Smooth muscle cell (in vitro differentiated cells): ENCODE measurements around the gene STAG1. TPM values are rescaled to one million over a fixed set of nuclear protein-coding genes. Genes with fewer than 3 reads are reported as not detected.

Experiments
- DNase-seq: peaks from one replicate; lab custom pipeline; 2025; ENCODE audit not compliant: unreplicated experiment; lab: John Stamatoyannopoulos, UW
- H2AFZ ChIP-seq: fragments of 200-600 bp; sonication (generic); 2 replicates; pipeline ENCODE4 v1.6.0; 2016; ENCODE audit warnings: antibody characterized with exemption, low read depth, mild to moderate bottlenecking
- H3F3A ChIP-seq: fragments of 200-600 bp; sonication (generic); 2 replicates; pipeline ENCODE4 v1.6.0; 2017; ENCODE audit warnings: antibody characterized with exemption, low read depth
- H3K27ac ChIP-seq: fragments of 200-600 bp; sonication (generic); 2 replicates; pipeline ENCODE4 v1.5.1; 2016; ENCODE audit warnings: low read depth, mild to moderate bottlenecking
- H3K27me3 ChIP-seq: fragments of 200-600 bp; sonication (generic); 2 replicates; pipeline ENCODE4 v1.6.1; 2016; ENCODE audit warnings: low read depth, mild to moderate bottlenecking
- H3K36me3 ChIP-seq: fragments of 200-600 bp; sonication (generic); 2 replicates; pipeline ENCODE4 v1.5.1; 2016; ENCODE audit warnings: low read depth
- H3K4me1 ChIP-seq: fragments of 200-600 bp; sonication (generic); 2 replicates; pipeline ENCODE4 v1.5.1; 2016; ENCODE audit warnings: low read depth
- H3K4me2 ChIP-seq: fragments of 200-600 bp; sonication (generic); 2 replicates; pipeline ENCODE4 v1.6.0; 2016; ENCODE audit warnings: mild to moderate bottlenecking
- H3K4me3 ChIP-seq: fragments of 200-600 bp; sonication (generic); 2 replicates; pipeline ENCODE4 v1.5.1; 2016; ENCODE audit warnings: mild to moderate bottlenecking
- H3K79me2 ChIP-seq: fragments of 200-600 bp; sonication (generic); 2 replicates; pipeline ENCODE4 v1.6.0; 2016; ENCODE audit warnings: low read depth, mild to moderate bottlenecking
- H3K9ac ChIP-seq: fragments of 200-600 bp; sonication (generic); 2 replicates; pipeline ENCODE4 v1.6.0; 2016; ENCODE audit warnings: low read depth
- H3K9me3 ChIP-seq: fragments of 200-600 bp; sonication (generic); replicated peaks from 2 replicates; pipeline ENCODE4 v1.5.1; 2016; ENCODE audit warnings: low read depth
- H4K20me1 ChIP-seq: fragments of 200-600 bp; sonication (generic); 2 replicates; pipeline ENCODE4 v1.6.0; 2016; ENCODE audit warnings: low read depth
- CTCF ChIP-seq: fragments of 200-600 bp; sonication (generic); IDR thresholded peaks from 2 replicates; pipeline ENCODE4 v1.5.1; 2017; ENCODE audit warnings: borderline replicate concordance, mild to moderate bottlenecking, antibody characterized with exemption; ENCODE audit not compliant: insufficient read depth, poor library complexity, severe bottlenecking
- WGBS: methylation state at CpG from one replicate; pipeline ENCODE4 v1.1.7; 2016; ENCODE audit warnings: low lambda C conversion rate; 5-methylcytosine and 5-hydroxymethylcytosine counted together
- polyA plus RNA-seq: library from polyadenylated mRNA; unstranded; fragments of >200 nt; fragmentation: Nextera tagmentation; extraction: Ambion mirVana; gene quantifications from 2 replicates; pipeline ENCODE4 v1.2.1, GENCODE V29; 2016
- total RNA-seq: library from RNA; depleted of rRNA; stranded (reverse); fragments of >200 nt; gene quantifications from 2 replicates; pipeline ENCODE4 v1.2.3, GENCODE V29; 2014

STAG1 gene
- total and polyA plus RNA-seq, 2 experiments from 2014 or later = 14.6 to 29.5 TPM

GRCh38 chr3:136334209-136334608, 418.0 kb downstream of the STAG1 start:
- H3K27ac ChIP-seq = no peak overlapping the region
- no peak overlapping the region for H3K4me2 ChIP-seq
- no peaks in the 10 kb centered on the region for H3K4me1 ChIP-seq
- no peak overlapping the region for H2AFZ ChIP-seq
- no peak for TF ChIP-seq CTCF
- DNase-seq = no peak
- H3K36me3 ChIP-seq = peaks cover 16% of the 10 kb centered on the region
- H3K9me3 ChIP-seq = no peaks in the 10 kb centered on the region
- no peaks in the 10 kb centered on the region for H3F3A ChIP-seq
- H3K4me3 ChIP-seq = no peak overlapping the region
- H4K20me1 ChIP-seq = no peaks in the 10 kb centered on the region
- no peaks in the 10 kb centered on the region for H3K27me3 ChIP-seq
- no peak overlapping the region for H3K9ac ChIP-seq
- no peaks in the 10 kb centered on the region for H3K79me2 ChIP-seq

GRCh38 chr3:136332776-136333175, 419.4 kb downstream of the STAG1 start:
- TF ChIP-seq CTCF = no peak
- no peaks in the 10 kb centered on the region for H3K27me3 ChIP-seq
- no peaks in the 10 kb centered on the region for H3K79me2 ChIP-seq
- H3K4me3 ChIP-seq = no peak overlapping the region
- H3K27ac ChIP-seq = no peak overlapping the region
- H3K4me2 ChIP-seq = no peak overlapping the region
- no peak for DNase-seq
- no peaks in the 10 kb centered on the region for H3K9me3 ChIP-seq
- no peaks in the 10 kb centered on the region for H4K20me1 ChIP-seq
- H2AFZ ChIP-seq = no peak overlapping the region
- no peaks in the 10 kb centered on the region for H3F3A ChIP-seq
- H3K36me3 ChIP-seq = peaks cover 9% of the 10 kb centered on the region
- no peak overlapping the region for H3K9ac ChIP-seq
- H3K4me1 ChIP-seq = no peaks in the 10 kb centered on the region

GRCh38 chr3:136332302-136332701, 419.9 kb downstream of the STAG1 start:
- no peak for DNase-seq
- TF ChIP-seq CTCF = no peak

GRCh38 chr3:136330900-136331299, 421.3 kb downstream of the STAG1 start:
- Histone ChIP-seq H3K4me1 (no peaks in the 10 kb centered on the region), H4K20me1 (no peaks in the 10 kb centered on the region), H3K27ac (no peak overlapping the region), H3K27me3 (no peaks in the 10 kb centered on the region), H3K4me3 (no peak overlapping the region), H3K9me3 (no peaks in the 10 kb centered on the region), H2AFZ (no peak overlapping the region), H3K36me3 (no peaks in the 10 kb centered on the region), H3K9ac (no peak overlapping the region), H3K4me2 (no peak overlapping the region), H3F3A (no peaks in the 10 kb centered on the region), H3K79me2 (no peaks in the 10 kb centered on the region)
- DNase-seq = no peak
- no peak for TF ChIP-seq CTCF
- WGBS = 77% methylated on average over 5 of the region's 5 CpGs

More at GRCh38 chr3:136332302-136332701, 419.9 kb downstream of the STAG1 start:
- 94% methylated on average over 1 of the region's 1 CpG for WGBS
- no peak overlapping the region for H3K4me3 ChIP-seq
- H3K9ac ChIP-seq = no peak overlapping the region
- H4K20me1 ChIP-seq = no peaks in the 10 kb centered on the region
- H3K4me1 ChIP-seq = no peaks in the 10 kb centered on the region
- no peak overlapping the region for H3K4me2 ChIP-seq
- H3F3A ChIP-seq = no peaks in the 10 kb centered on the region
- H3K36me3 ChIP-seq = peaks cover 5% of the 10 kb centered on the region
- no peak overlapping the region for H2AFZ ChIP-seq
- no peak overlapping the region for H3K27ac ChIP-seq
- no peaks in the 10 kb centered on the region for H3K79me2 ChIP-seq
- no peaks in the 10 kb centered on the region for H3K27me3 ChIP-seq
- no peaks in the 10 kb centered on the region for H3K9me3 ChIP-seq
